Activated naive CD4-positive, alpha-beta T cell treated with anti-CD3 and anti-CD28 coated beads, Interleukin-2, amount 50 U/mL, for 16 hours (primary cell): ENCODE results near the gene CNNM4.
A peak's percentile ranks its signal among the peaks of the same experiment; 100 is the strongest.

Experiments
- DNase-seq: peaks from one replicate; pipeline ENCODE4 v3.0.0-alpha.2; 2020

Gene CNNM4

GRCh38 chr2:96760036-96760985, at the start of gene CNNM4:
TSS of gene CNNM4 (plus strand) at chr2:96760902. CDS start at chr2:96761000, 98 bp downstream.
- DNase-seq = peak; percentile 91

DNA sequence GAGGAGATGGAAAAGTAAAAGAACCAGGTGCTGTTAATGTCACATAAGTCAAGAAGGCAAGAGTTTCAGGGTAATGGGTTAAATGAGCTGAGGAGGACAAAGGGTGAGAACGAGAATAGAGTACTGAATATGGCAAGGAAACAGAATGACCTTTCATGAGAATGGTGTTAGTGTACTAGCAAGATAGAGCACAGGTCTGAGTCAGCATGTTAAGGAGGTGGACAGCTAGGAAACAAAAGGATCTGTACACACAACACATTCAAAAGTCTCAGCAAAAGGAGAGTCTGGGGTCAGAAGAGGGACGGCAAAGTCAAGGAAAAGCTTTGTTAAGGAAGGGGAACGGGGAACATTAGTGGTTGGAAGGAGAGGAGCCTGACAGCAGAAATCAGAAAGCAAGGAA, 49.7 kb upstream of the CNNM4 start:
- DNase-seq = no peak

GRCh38 chr2:96715658-96716057, 45.0 kb upstream of the CNNM4 start:
- no peak for DNase-seq

GRCh38 chr2:96716388-96716787, 44.3 kb upstream of the CNNM4 start:
- no peak for DNase-seq

DNA sequence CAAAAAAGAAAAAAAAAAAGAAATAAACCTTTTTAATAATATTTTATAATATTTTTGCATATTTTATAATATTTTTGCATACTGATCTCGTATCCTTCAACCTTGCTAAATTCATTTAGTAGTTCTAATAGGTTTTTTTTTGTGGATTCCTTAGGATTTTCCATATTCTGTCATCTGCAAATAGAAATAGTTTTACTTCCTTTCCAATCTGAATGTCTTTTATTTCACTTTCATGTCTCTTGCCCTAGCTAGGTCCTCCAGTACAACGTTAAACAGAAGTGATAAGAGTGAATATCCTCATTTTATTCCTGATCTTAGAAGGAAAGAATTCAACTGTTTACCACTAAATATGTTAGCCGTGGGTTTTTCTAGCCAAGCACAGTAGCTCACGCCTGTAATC, 34.6 kb upstream of the CNNM4 start:
- DNase-seq = no peak

- DNase-seq = no peak
Measured at GRCh38 chr2:96727431-96727830, 33.3 kb upstream of the CNNM4 start.

- no peak for DNase-seq
Measured at GRCh38 chr2:96729748-96730147, 31.0 kb upstream of the CNNM4 start.

DNA sequence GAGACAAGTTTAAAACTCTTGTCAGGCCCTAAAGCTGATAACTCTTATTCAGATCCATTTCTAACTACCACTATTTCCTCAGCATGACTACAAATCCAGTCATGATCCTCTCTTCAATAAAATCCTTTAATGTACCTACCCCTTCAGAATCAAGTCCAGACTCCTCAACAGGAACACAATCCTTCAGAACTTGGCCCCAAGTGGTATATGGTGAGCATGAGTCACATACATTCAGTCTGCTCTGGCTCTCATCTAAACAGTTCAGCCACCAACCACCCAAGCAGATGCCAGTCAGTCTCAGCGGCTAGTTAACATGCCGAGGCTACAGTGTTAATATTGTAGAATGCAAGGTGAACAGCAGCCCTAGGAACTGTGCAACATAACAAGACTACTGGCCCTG, 30.5 kb upstream of the CNNM4 start:
- DNase-seq = no peak

DNA sequence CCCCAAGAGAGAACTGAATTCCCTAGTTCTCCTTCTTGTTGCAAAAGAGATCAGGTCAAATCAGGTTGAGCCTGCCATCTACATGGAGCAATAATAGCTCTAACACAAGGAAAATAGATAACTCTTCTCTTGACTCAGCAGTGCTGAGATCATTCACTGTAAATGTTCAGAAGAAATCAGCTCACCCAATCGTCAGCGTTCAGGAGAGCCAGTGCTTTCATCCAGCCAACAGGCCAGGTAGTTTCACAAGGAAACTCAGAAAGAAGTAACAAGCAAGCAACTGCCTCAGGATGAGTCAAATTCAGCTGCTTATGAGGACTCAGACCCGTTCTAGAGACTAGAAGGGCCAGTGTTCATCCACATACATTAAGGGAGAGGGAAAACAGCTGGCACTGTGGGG, 26.8 kb upstream of the CNNM4 start:
- DNase-seq = no peak

DNA sequence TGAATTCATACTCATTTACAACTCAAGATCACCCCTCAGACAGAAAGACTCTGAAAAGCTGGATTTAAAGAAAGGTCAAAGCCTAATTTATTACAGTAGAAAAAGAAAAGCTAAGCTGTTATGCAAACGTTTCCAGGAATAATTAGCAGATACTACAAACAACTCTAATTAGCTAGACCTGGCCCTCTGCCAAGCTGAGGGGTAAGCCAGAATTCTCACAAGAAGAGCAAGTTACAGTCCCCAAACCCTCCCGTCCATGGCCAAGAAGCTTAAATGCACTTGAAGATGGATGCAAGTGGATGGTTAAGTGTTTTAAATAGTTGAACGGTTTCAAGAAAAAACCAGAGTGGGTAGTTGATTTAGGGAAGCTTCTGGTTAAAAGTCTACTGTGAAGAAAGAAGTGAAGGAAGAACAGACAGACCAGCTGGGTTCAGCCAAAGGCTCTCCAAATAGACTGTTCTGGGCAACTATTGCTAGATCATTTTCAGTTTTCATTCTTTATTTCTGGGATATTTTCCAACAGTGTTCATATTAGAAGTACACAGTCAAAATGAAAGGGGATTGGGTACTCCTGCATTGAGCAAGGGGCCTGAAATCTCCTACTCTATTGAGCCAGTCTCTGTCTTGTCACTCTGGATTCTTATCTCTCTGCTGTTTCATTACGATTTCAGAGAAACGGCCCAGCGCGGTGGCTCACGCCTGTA, 25.7 kb upstream of the CNNM4 start:
- DNase-seq = no peak

DNA sequence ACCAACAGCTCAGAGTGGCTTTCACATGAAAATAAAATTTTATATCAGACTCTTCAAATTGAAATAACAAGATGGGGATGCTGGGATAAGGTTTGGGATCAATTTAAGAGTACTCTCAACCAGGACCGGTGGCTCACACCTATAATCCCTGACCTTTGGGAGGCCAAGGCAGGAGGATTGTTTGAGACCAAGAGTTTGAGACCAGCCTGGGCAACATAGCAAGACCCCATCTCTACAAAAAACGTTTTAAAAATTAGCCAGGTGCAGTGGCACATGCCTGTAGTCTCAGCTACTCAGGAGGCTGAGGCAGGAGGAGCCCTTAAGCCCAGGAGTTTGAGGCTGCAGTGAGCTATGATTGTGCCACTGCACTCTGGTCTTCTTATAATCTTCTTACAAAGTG, 23.5 kb upstream of the CNNM4 start:
- DNase-seq = no peak

DNA sequence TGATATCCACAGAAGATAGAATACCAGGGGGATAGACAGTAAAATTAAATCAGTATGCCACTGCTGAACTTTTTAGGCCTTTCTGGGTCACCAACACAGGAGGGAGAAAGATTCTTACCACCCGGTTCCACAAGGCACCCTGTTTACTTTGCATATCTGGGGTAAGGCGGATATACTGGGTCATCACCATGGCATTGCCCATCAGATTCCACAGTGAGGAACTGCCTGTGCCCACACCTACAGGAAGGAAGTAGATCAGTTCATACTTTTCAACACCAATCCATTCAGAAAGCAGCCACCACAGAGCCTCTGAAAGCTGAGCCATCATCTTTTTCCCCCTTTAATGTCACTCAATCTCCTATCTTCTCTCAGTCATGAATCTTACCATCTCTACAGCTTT, 22.9 kb upstream of the CNNM4 start:
- DNase-seq = no peak

- no peak for DNase-seq
Measured at GRCh38 chr2:96739076-96739632, 21.5 kb upstream of the CNNM4 start.

- peak; percentile 97 for DNase-seq
Measured at GRCh38 chr2:96739633-96740428, 20.9 kb upstream of the CNNM4 start, which contains the start of gene LMAN2L. TSS of gene LMAN2L (minus strand) at chr2:96740064. CDS start at chr2:96740040, 24 bp downstream.

DNA sequence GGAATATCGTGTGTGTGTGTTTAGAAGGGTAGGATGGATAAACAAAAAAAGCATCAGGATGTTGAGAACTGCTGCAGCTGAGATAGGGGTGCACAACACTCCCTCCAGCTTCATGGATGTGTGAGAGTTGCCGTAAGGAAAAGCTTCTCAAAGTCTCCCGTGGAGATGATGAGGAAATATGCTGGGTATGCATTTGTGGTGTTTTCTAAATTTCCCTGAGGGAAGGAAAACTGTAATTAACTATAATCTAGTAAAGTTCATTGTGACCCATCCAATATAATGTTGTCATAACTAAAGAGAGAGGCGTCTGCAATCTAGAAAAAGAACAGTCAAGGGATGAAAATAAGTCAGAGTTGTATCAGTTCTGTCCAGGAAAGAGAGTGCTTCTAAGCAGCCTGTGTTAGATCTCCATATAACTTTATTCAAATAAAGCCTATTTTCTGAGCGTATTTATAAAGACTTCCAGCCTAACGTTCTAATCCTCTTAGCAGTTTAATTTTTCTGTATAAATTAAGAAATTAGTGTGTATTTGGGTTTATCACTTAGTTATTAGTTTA, 13.6 kb upstream of the CNNM4 start:
- no peak for DNase-seq

DNA sequence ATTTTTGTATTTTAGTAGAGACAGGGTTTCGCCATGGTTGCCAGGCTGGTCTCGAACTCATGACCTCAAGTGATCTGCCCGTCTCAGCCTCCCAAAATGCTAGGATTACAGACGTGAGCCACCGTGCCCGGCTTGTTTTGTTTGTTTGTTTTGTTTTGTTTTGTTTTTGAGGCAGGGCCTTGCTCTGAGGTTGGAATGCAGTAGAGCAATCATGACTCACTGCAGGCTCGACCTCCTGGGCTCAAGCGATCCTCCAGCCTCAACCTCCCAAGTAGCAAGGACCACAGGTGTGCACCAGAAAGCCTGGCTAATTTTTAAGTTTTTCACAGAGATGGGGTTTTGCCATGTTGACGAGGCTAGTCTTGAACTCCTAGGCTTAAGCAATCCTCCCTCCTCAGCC, 8.9 kb upstream of the CNNM4 start:
- no peak for DNase-seq

DNA sequence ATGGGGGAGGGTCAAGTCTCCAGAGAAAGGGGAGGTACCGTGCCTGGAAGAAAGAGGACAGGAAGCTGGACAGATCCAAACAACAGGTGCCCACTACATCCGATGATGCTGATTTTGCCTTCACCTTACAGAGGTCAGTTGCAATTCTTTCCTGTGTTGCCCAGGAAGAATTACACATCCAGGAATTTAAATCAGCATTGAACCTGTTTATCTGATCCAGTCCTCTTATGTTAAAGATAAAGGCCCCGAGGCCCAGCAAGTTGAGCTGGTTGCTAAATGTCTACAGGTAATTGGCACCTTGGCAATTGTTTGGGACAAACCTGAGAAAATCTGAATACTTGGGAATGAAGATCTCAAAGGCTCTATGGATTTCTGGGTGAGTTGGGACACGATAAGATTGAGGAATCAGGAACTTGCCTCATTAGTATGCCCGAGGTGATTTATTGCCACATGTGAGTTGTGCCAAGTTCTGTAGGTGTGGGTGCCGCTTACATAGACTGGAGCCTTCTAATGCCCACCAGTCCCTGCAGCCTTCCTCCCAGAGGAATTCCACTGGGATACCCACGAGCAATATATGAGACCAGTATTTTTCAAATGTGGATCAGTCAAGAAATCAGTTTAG, 6.9 kb upstream of the CNNM4 start:
- DNase-seq = no peak

GRCh38 chr2:96754317-96754716, 6.4 kb upstream of the CNNM4 start:
- no peak for DNase-seq

- DNase-seq = no peak
Measured at GRCh38 chr2:96756788-96757476, 3.8 kb upstream of the CNNM4 start.

- DNase-seq = no peak
Measured at GRCh38 chr2:96757477-96757860, 3.2 kb upstream of the CNNM4 start.

DNA sequence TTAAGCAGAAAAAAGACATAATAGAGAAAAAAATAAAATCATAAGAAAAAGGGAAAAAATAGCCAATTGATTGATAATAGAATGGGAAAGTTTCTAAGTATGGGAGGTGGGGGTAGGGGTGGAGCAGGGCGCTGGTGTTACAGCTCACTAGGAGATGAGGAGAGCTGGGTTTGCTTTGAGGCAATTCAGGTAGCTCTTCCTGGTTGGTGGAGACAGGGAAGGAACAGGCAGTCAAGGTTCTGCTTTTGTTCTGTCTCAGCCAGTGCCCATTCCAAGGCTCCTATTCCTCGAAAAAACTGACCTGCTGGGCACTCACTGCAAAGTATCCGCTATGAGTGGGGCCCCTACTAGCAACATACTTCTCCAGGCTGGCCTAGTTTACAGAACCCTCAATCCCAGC, 1.7 kb upstream of the CNNM4 start:
- DNase-seq = no peak

DNA sequence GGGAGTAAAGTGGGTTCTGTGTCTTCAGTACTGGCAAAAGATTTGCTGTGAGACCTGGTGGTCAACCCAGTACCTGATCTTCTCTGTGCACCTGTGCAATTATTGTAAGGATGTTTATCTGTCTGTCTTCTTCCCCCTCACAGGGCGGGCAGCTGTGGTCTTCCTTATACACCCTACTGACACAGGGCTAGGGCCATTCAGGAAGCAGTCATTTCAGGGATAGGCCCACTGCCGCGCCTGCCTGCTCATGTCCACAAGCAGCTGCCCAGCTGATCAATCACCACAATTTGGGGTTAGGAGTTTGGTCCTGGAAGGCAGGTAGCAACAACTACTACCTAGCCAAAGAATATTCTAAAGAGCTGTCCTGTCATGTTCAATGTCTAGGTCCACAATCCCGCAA, 1.2 kb upstream of the CNNM4 start:
- no peak for DNase-seq
